Naive thymus-derived CD4-positive, alpha-beta T cell (primary cell): ENCODE results near the gene RNF26. TPM values are rescaled to one million over a fixed set of nuclear protein-coding genes. Genes with fewer than 3 reads are reported as not detected.

Experiments
- ATAC-seq: fragments of 150-1000 bp; cut with Tn5 transposase; 2 replicates; pipeline ENCODE4 v1.10.0; 2021; ENCODE audit warnings: mild to moderate bottlenecking, moderate library complexity
- CTCF ChIA-PET: fragments of 350-600 bp; sonication (Branson Sonifier 250); formaldehyde crosslinking; loops from one replicate; lab custom pipeline; 2021; ENCODE audit warnings: antibody characterized with exemption; lab: Charles Lee
- POLR2A ChIA-PET: fragments of 350-600 bp; sonication (Branson Sonifier 250); formaldehyde crosslinking; loops from one replicate; lab custom pipeline; 2021; ENCODE audit warnings: antibody characterized with exemption, inconsistent platforms; lab: Charles Lee
- DNase-seq, 9 donors: peaks; one replicate each; pipeline versions ENCODE4 v3.0.0 to v3.0.0-alpha.2; 2020 to 2022; ENCODE audit warnings: mixed read lengths in 1 of 9
- H3K27ac ChIP-seq: one replicate; pipeline ENCODE4 v1.7.0; 2013; ENCODE audit warnings: mild to moderate bottlenecking, low read depth, low read length, moderate library complexity
- H3K27me3 ChIP-seq, 2 donors: one replicate each; pipeline ENCODE4 v1.7.0; 2013; ENCODE audit warnings: low read length in 2 of 2, mild to moderate bottlenecking in 2 of 2, moderate library complexity in 2 of 2; ENCODE audit not compliant: control insufficient read depth in 2 of 2, insufficient read depth in 2 of 2
- H3K36me3 ChIP-seq, 3 experiments: 1 replicate in 2 of 3; 2 replicates in 1 of 3; pipeline ENCODE4 v1.7.0; 2013; ENCODE audit warnings: low read length in 3 of 3, mild to moderate bottlenecking in 3 of 3, moderate library complexity in 1 of 3; ENCODE audit not compliant: insufficient read depth in 3 of 3, control insufficient read depth in 2 of 3
- H3K4me1 ChIP-seq, 2 donors: one replicate each; pipeline ENCODE4 v1.7.0; 2013; ENCODE audit warnings: low read length in 2 of 2, mild to moderate bottlenecking in 2 of 2, moderate library complexity in 1 of 2; ENCODE audit not compliant: control insufficient read depth in 2 of 2, insufficient read depth in 2 of 2
- H3K4me3 ChIP-seq: 2 replicates; pipeline ENCODE4 v1.7.0; 2013; ENCODE audit warnings: mild to moderate bottlenecking, low read length
- H3K9me3 ChIP-seq, 3 experiments: 1 replicate in 2 of 3; 2 replicates in 1 of 3; pipeline ENCODE4 v1.7.0; 2013; ENCODE audit warnings: low read length in 3 of 3; ENCODE audit not compliant: control insufficient read depth in 2 of 3
- H3K27ac Mint-ChIP-seq, 9 donors: one replicate each; pipeline ENCODE4 v1.8.0; 2020 to 2022; ENCODE audit warnings: mixed read lengths in 9 of 9, mild to moderate bottlenecking in 8 of 9, moderate library complexity in 5 of 9, inconsistent platforms in 2 of 9
- H3K27me3 Mint-ChIP-seq, 5 donors: one replicate each; pipeline ENCODE4 v1.8.0; 2021 to 2022; ENCODE audit warnings: mixed read lengths in 5 of 5, mild to moderate bottlenecking in 1 of 5
- H3K36me3 Mint-ChIP-seq, 5 donors: one replicate each; pipeline ENCODE4 v1.8.0; 2020 to 2022; ENCODE audit warnings: mixed read lengths in 5 of 5, mild to moderate bottlenecking in 3 of 5, inconsistent platforms in 1 of 5
- H3K4me1 Mint-ChIP-seq, 7 donors: one replicate each; pipeline ENCODE4 v1.8.0; 2020 to 2022; ENCODE audit warnings: mixed read lengths in 7 of 7, mild to moderate bottlenecking in 3 of 7, inconsistent platforms in 1 of 7
- H3K4me3 Mint-ChIP-seq, 10 donors: one replicate each; pipeline ENCODE4 v1.8.0; 2020 to 2022; ENCODE audit warnings: mild to moderate bottlenecking in 10 of 10, mixed read lengths in 10 of 10, moderate library complexity in 6 of 10, inconsistent platforms in 2 of 10
- H3K9me3 Mint-ChIP-seq, 11 donors: one replicate each; pipeline ENCODE4 v1.8.0; 2020 to 2022; ENCODE audit warnings: mixed read lengths in 11 of 11, mild to moderate bottlenecking in 4 of 11, inconsistent platforms in 1 of 11, moderate library complexity in 1 of 11
- intact Hi-C, 2 donors: fragments of 100-400 bp; cut with micrococcal nuclease; formaldehyde crosslinking; loops; one replicate each; pipeline ENCODE4 v1.15.1; 2023
- polyA plus RNA-seq, 2 donors: library from polyadenylated mRNA; unstranded; fragments of 300-500 nt; fragmentation: Illumina TruSeq; gene quantifications; one replicate each; pipeline ENCODE4 v1.2.3, GENCODE V29; 2021
- total RNA-seq, 6 experiments: library from RNA in 5 of 6; stranded (reverse) in 5 of 6; gene quantifications; 1 replicate in 5 of 6; 2 replicates in 1 of 6; pipeline ENCODE4 v1.2.3 and lab custom pipeline; 2021 to 2026

The RNF26 gene
- total and polyA plus RNA-seq, 7 experiments from 2014 or later, result 16.9 to 59.1 (median 24.4) TPM

DNA sequence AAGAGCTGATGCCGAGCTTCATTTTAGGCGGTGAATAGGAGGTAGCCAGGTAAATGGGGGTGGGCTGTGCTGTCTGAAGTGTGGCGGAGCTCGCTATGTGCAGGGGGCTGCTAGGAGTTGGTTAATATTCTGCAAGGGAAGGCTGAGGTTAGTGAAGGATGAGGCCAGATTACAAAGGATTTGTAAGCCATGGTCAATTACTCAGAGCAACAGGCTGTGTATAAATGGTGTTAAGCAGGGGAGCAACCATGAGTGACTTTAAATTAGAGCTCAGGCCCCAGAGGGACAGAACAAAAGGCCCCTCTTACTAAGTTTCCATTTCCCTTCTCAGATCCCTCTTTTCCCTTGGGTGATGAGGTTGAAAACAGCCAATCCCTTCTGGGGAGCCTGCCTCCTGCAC lies 10.1 kb upstream of the RNF26 start:
- H3K9me3 ChIP-seq, result no peaks in the 10 kb centered on the region
- no peaks in the 10 kb centered on the region for H3K27me3 ChIP-seq
- no peak overlapping the region for H3K4me3 Mint-ChIP-seq
- no peak for DNase-seq
- H3K27ac Mint-ChIP-seq, result peak overlapping the region in 1 of 9 donors; percentile 52
- H3K4me1 ChIP-seq, result no peaks in the 10 kb centered on the region
- no peak overlapping the region for H3K4me3 ChIP-seq
- no peaks in the 10 kb centered on the region for H3K9me3 Mint-ChIP-seq
- no peaks in the 10 kb centered on the region for H3K36me3 ChIP-seq
- POLR2A ChIA-PET, result interaction anchor here (0.7 to 2.0 kb wide), 6 partner anchors 10 to 268 kb away, joined by 3 to 5 read pairs (median 3); partner anchors contain the start of gene RNF26
- CTCF ChIA-PET, result interaction anchor here (0.7 to 4.3 kb wide), 23 partner anchors 9 to 258 kb away, joined by 3 to 42 read pairs (median 6); partner anchors contain the start of genes CBL, HMBS and VPS11
- peaks cover 0 to 16% (median 5%) of the 10 kb centered on the region in 5 donors for H3K27me3 Mint-ChIP-seq
- no peaks in the 10 kb centered on the region for H3K36me3 Mint-ChIP-seq
- no peak for ATAC-seq
- no peak overlapping the region for H3K27ac ChIP-seq
- intact Hi-C loops, result loop anchor here in 1 of 2 donors (5.0 kb wide), 1 partner anchor 307 kb away; the partner anchor contains the start of genes RPS25 and TRAPPC4
- H3K4me1 Mint-ChIP-seq, result peaks cover 11 to 27% (median 22%) of the 10 kb centered on the region in 7 donors

- Mint-ChIP-seq H3K27me3 (peaks cover 0 to 27% (median 8%) of the 10 kb centered on the region in 5 donors), H3K27ac (no peak overlapping the region), H3K4me3 (no peak overlapping the region), H3K9me3 (no peaks in the 10 kb centered on the region), H3K36me3 (no peaks in the 10 kb centered on the region), H3K4me1 (peaks cover 2 to 17% (median 14%) of the 10 kb centered on the region in 7 donors)
- Histone ChIP-seq H3K27ac (no peak overlapping the region), H3K36me3 (peaks cover 0 to under 1% (median 0%) of the 10 kb centered on the region in 3 experiments), H3K4me1 (peaks cover 0 to 4% of the 10 kb centered on the region in 2 donors), H3K27me3 (no peaks in the 10 kb centered on the region), H3K4me3 (no peak overlapping the region), H3K9me3 (no peaks in the 10 kb centered on the region)
- ChIA-PET POLR2A (interaction anchor here (0.6 to 0.7 kb wide), 2 partner anchors 19 to 63 kb away, joined by 3 to 7 read pairs; no protein-coding TSS in a partner anchor), CTCF (interaction anchor here (0.5 to 1.4 kb wide), 2 partner anchors 9 to 182 kb away, joined by 3 read pairs; no protein-coding TSS in a partner anchor)
- ATAC-seq, result no peak
- DNase-seq, result no peak
- intact Hi-C loops, result no loop called here
Observed at GRCh38 chr11:119329320-119329719, 5.0 kb upstream of the RNF26 start.

GRCh38 chr11:119330237-119330636 lies 4.1 kb upstream of the RNF26 start:
- DNase-seq (no peak), ATAC-seq (no peak)
- Histone ChIP-seq H3K27ac (no peak overlapping the region), H3K4me1 (peaks cover 5 to 10% of the 10 kb centered on the region in 2 donors), H3K9me3 (no peaks in the 10 kb centered on the region), H3K27me3 (no peaks in the 10 kb centered on the region), H3K36me3 (peaks cover 0 to 4% (median 0%) of the 10 kb centered on the region in 3 experiments), H3K4me3 (no peak overlapping the region)
- Mint-ChIP-seq H3K27ac (peak overlapping the region in 1 of 9 donors; percentile 48), H3K36me3 (no peaks in the 10 kb centered on the region), H3K9me3 (no peaks in the 10 kb centered on the region), H3K27me3 (peaks cover 0 to 27% (median 8%) of the 10 kb centered on the region in 5 donors), H3K4me1 (peaks cover 9 to 24% (median 17%) of the 10 kb centered on the region in 7 donors), H3K4me3 (no peak overlapping the region)
- ChIA-PET CTCF (no interaction called here), POLR2A (no interaction called here)
- intact Hi-C loops, result no loop called here

DNA sequence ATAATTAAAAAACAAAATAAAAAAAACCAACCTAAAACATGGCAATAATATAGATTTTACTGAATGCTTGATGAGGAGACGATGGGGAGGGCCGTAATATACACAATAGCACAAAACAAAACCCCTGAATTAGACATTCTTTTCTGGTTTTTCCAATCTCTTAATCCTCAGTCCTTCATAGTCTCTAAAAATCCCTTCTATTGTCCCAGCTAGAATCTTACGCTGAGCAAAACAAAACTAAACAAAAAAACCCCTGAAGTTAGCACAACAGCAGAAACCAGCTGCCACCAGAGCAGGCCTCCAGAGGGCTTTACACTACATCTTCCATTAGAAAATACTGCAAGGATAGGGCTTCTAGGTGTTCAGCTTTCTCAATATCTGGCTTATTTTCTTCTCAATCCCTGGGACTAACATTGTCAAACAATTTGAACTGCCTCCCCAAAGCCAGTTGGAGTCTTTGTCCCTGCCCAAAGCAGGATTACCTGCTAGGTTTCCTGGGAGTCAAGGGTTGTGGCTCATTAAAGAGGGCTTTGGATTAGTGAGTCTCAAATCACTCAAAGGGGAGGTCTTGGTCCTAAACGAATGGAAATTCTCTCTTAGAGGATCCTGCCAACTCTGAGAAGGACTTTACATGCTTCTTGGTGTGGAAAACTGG lies 2.1 kb upstream of the RNF26 start:
- peak overlapping the region in 9 of 10 donors; percentile 18 to 99 (median 94) for H3K4me3 Mint-ChIP-seq
- H3K4me1 ChIP-seq, result peaks cover 5 to 12% of the 10 kb centered on the region in 2 donors
- no peak overlapping the region for H3K4me3 ChIP-seq
- H3K36me3 Mint-ChIP-seq, result peaks cover 0 to 6% (median 0%) of the 10 kb centered on the region in 5 donors
- ChIA-PET CTCF (interaction anchor here (3.3 kb wide), 1 partner anchor 10 kb away, joined by 15 read pairs; no protein-coding TSS in a partner anchor), POLR2A (interaction anchor here (1.3 to 1.5 kb wide), 2 partner anchors 19 to 27 kb away, joined by 3 to 5 read pairs; no protein-coding TSS in a partner anchor)
- no peaks in the 10 kb centered on the region for H3K9me3 Mint-ChIP-seq
- H3K27ac ChIP-seq, result no peak overlapping the region
- H3K27me3 ChIP-seq, result no peaks in the 10 kb centered on the region
- intact Hi-C loops, result no loop called here
- ATAC-seq (no peak), DNase-seq (no peak)
- no peaks in the 10 kb centered on the region for H3K9me3 ChIP-seq
- peak overlapping the region in 4 of 9 donors; percentile 75 to 99 (median 84) for H3K27ac Mint-ChIP-seq
- H3K36me3 ChIP-seq, result peaks cover 0 to 15% (median 0%) of the 10 kb centered on the region in 3 experiments
- H3K4me1 Mint-ChIP-seq, result peaks cover 13 to 41% (median 31%) of the 10 kb centered on the region in 7 donors
- H3K27me3 Mint-ChIP-seq, result peaks cover 0 to 27% (median 8%) of the 10 kb centered on the region in 5 donors

DNA sequence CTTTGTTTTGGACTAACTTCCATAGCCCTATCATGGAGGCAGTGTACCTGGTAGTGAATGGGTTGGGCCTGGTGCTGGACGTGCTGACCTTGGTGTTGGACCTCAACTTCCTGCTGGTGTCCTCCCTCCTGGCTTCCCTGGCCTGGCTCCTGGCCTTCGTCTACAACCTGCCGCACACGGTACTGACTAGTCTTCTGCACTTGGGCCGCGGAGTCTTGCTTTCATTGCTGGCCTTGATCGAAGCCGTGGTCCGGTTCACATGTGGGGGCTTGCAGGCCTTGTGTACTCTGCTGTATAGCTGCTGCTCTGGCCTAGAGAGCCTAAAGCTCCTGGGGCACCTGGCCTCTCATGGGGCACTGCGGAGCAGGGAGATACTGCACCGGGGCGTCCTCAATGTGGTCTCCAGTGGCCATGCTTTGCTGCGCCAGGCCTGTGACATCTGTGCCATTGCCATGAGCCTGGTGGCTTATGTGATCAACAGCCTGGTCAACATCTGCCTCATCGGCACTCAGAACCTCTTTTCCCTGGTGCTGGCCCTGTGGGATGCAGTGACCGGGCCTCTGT lies 846 bp downstream of the RNF26 start:
- no peak for ATAC-seq
- peaks cover 0 to 10% (median 0%) of the 10 kb centered on the region in 5 donors for H3K36me3 Mint-ChIP-seq
- H3K4me1 Mint-ChIP-seq, result peaks cover 22 to 61% (median 41%) of the 10 kb centered on the region in 7 donors
- Histone ChIP-seq H3K27ac (peak overlapping the region; percentile 89), H3K36me3 (peaks cover 0 to 15% (median 0%) of the 10 kb centered on the region in 3 experiments), H3K9me3 (no peaks in the 10 kb centered on the region), H3K27me3 (peaks cover 4 to 11% of the 10 kb centered on the region in 2 donors), H3K4me1 (peaks cover 12 to 14% of the 10 kb centered on the region in 2 donors), H3K4me3 (peak overlapping the region; percentile 60)
- no peaks in the 10 kb centered on the region for H3K9me3 Mint-ChIP-seq
- CTCF ChIA-PET, result no interaction called here
- POLR2A ChIA-PET, result interaction anchor here (0.6 to 1.2 kb wide), 5 partner anchors 9 to 298 kb away, joined by 3 to 7 read pairs (median 3); no protein-coding TSS in a partner anchor
- peak overlapping the region; percentile 91 to 99 (median 97) for H3K27ac Mint-ChIP-seq
- peaks cover 11 to 23% (median 19%) of the 10 kb centered on the region in 5 donors for H3K27me3 Mint-ChIP-seq
- H3K4me3 Mint-ChIP-seq, result peak overlapping the region; percentile 88 to 99 (median 98)
- no peak for DNase-seq
- intact Hi-C loops, result loop anchor here in 1 of 2 donors (2.0 to 5.0 kb wide), 2 partner anchors 128 to 316 kb away; partner anchors contain the start of genes CBL, RPS25 and TRAPPC4
